Renal pelvis (tissue), 4 donors: ENCODE measurements around the gene CDK15. TPM values are rescaled to one million over a fixed set of nuclear protein-coding genes. Genes with fewer than 3 reads are reported as not detected.

ENCODE experiments used
- DNase-seq: peaks from one replicate; pipeline ENCODE4 v3.0.0-alpha.2; 2013
- polyA plus RNA-seq, 3 donors: library from polyadenylated mRNA; unstranded; fragments of 120-200 nt; gene quantifications; one replicate each; pipeline ENCODE4 v1.2.1, GENCODE V29; 2013; ENCODE audit not compliant: insufficient read length in 3 of 3

CDK15 gene
- polyA plus RNA-seq, 3 donors: 1.0 to 1.5 (median 1.5) TPM

DNA sequence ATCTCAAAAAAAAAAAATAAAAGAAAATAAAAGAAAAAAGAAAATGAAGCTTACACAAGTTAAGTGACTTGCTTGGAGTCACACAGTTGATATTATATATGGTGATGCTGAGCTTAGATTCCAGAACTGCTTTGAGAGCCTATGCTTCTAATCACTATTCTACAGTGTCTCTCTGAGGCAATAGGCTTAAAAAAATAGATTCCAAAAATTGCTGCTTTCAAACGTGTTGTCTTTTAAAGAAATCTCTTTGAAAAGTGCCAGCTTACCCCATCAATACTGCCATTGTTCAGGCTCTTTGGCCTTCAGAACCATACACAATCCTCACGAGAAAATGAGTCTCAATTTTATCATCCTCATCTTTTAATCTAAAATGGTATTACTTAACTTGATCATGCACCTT is 102.6 kb downstream of the CDK15 start:
- DNase-seq: no peak

- DNase-seq: no peak
Observed at GRCh38 chr2:201909348-201909747, 103.0 kb downstream of the CDK15 start.

GRCh38 chr2:201909961-201910361 is 103.6 kb downstream of the CDK15 start:
- DNase-seq: peak; percentile 64

DNA sequence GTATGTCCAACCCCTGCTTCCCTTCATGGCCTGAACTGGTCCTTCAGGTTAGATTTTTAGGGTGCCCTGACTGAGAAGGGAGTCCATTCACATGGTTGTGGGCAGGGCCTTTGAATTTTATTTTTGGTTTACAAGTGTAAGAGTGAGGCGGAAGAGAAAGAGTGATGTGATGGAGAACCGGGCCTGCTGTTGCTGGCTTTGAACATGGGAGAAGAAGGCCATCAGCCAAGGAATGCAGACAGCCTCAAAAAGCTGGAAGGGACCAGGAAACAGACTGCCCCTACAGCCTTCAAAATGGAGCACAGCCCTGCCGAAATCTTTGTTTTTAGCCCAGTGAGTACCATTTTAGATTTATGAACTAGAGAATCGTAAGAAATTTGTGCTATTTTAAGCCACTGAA is 105.0 kb downstream of the CDK15 start:
- DNase-seq: no peak

DNA sequence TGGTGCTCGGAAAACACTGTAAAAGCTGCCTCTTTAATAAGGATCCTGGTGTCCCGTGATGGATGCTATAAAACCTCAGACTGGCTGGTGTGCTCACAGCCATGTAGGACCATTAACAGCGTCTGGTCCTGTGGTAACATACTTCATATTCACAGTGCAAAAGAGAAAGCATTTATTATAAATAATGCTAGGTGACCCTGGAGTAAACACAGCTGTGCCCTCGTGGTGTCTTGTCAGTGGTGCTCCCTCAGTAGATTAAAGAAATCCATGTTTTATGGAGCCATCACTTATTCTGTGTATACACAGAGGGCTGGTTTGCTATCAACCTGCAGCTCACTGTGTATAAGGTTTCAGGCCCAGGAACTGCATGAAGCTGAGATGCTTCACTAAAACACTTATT is 106.9 kb downstream of the CDK15 start:
- no peak for DNase-seq

- DNase-seq: no peak
Observed at GRCh38 chr2:201915446-201915845, 109.1 kb downstream of the CDK15 start.

GRCh38 chr2:201916565-201916964 is 110.2 kb downstream of the CDK15 start:
- DNase-seq: no peak

GRCh38 chr2:201918616-201919307 is 112.4 kb downstream of the CDK15 start:
- no peak for DNase-seq

GRCh38 chr2:201919308-201919634 is 112.9 kb downstream of the CDK15 start:
- DNase-seq: no peak

DNA sequence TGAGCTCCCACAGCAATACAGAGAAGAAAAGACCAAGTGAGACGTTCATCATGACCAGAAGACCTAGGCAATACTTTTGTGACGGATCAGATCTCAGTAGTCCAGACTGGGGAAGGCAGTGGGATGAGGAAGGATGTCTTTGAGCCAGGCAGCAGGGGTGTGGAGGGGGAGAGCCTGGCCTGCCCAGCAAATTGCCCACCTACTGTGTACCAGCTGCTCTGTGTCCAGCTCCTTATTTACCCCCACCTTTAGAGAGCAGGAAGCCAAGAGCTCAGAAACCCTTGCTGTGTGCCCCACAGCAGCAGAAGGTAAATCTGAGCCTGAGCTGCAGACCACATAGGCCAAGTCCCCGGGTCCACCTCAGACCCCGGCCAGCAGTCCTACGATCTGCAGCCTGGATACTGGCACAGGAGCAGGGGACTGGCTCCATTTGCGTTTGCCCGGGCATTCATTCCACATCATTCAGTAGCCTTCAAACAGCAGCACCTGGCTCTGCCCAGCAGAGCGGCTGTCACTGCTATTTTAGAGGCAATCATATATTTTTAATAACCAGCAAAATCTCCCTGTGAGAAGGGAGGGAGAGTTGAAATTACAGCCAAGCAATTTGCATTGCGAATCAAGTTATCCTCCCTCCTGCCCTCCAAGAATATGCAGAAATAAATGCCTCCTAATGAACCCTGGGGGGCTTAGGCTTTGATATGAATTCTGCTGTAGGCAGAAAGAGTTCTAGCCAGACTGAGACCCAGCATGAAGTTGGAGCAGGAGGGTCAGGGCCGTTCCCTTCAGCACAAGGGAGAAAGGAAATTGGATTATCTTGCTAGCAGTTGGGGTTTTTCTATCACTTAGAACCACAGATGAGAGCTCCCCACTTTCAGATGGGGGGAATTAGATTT is 117.3 kb downstream of the CDK15 start:
- no peak for DNase-seq

- DNase-seq: no peak
Observed at GRCh38 chr2:201924453-201924852, 118.1 kb downstream of the CDK15 start.

- no peak for DNase-seq
Observed at GRCh38 chr2:201925056-201925455, 118.7 kb downstream of the CDK15 start.

DNA sequence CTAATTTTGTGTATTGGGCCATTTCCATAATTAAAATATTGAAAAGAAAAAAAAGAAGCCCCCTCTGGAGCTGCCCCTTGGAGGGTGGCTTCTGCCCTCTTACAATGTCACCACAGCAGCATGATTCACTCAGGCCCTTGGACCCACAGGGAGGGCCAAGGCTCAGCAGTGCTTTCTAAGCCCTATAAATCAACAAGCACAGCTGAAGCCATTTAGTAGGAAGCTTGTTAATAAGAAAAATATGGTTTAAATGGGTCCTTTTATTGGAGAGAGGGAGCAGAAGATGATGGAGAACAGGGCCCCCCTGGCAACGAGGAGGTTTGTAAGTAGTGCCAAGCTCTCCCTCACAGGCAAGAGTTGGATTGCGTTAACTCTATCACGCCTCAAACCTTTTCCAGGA is 119.7 kb downstream of the CDK15 start:
- no peak for DNase-seq

- DNase-seq: no peak
Observed at GRCh38 chr2:201928363-201928762, 122.0 kb downstream of the CDK15 start.

GRCh38 chr2:201929281-201930026 is 123.1 kb downstream of the CDK15 start:
- DNase-seq: no peak

GRCh38 chr2:201930043-201930442 is 123.7 kb downstream of the CDK15 start:
- no peak for DNase-seq

DNA sequence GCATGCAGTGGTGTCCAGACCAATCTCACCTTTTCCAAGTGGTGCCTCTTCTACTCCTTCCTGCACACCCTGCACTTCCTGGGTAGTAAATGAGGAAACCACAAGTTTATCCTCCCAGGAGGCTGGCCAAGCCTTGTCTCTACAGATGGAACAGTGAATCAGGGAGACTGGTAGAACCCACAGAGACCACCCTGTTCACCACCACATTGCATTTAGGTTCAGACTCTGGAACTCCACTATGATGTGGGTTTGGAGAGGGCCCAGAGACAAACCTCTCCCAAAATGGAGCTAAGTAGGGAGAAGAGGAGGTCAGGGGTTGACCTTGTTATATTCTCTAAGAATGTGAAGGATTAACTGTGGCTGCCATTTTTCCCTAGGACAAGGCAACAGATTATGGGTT is 124.5 kb downstream of the CDK15 start:
- no peak for DNase-seq

GRCh38 chr2:201931475-201931874 is 125.1 kb downstream of the CDK15 start:
- no peak for DNase-seq

GRCh38 chr2:201931951-201932350 is 125.6 kb downstream of the CDK15 start:
- no peak for DNase-seq

GRCh38 chr2:201932511-201932910 is 126.2 kb downstream of the CDK15 start:
- no peak for DNase-seq

DNA sequence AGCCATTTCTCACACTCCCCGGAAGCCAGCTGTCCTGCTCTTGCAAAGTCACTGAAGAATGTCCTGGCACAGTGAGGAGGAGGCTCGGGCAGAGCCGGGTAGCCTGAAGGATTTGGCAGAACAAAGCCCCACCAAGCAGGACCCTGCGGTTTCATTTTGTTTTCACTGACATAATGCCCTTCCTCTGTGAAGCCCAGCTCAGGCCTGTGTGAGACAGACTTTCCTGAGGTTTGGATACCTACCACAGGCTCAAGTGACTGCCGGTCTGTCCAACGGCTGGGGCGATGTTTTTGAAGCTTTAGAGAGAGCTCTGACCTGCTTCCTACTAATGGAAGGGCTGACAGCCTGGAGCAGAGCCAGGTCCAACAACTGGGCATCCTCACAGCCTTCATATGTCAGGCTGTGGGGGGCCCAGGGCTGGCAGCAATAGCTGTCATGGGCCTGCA is 127.5 kb downstream of the CDK15 start:
- DNase-seq: no peak

- no peak for DNase-seq
Observed at GRCh38 chr2:201936817-201937216, 130.5 kb downstream of the CDK15 start.

GRCh38 chr2:201937343-201937742 is 131.0 kb downstream of the CDK15 start:
- DNase-seq: no peak
